GM23338 (cell line): ENCODE results near the gene MARK2.

Experiments
- CTCF ChIP-seq, 2 experiments: fragments of 200-600 bp in 1 of 2; sonication (generic) in 1 of 2; conservative IDR thresholded peaks; 2 replicates each; pipeline versions ENCODE4 v1.5.1 to v1.6.1; 2016 to 2017; ENCODE audit warnings: antibody characterized with exemption in 2 of 2, low read depth in 2 of 2, mild to moderate bottlenecking in 2 of 2, moderate library complexity in 1 of 2
- ETS1 ChIP-seq: IDR thresholded peaks from 2 replicates; pipeline ENCODE4 v1.6.1; 2016; ENCODE audit warnings: antibody characterized with exemption
- EZH2phosphoT487 ChIP-seq: fragments of 200-600 bp; sonication (generic); IDR thresholded peaks from one replicate; pipeline ENCODE4 v1.8.1; 2018; ENCODE audit warnings: antibody characterized with exemption; ENCODE audit not compliant: unreplicated experiment
- POLR2AphosphoS5 ChIP-seq: IDR thresholded peaks from 2 replicates; pipeline ENCODE4 v1.6.1; 2016; ENCODE audit warnings: antibody characterized with exemption, low read depth
- REST ChIP-seq: IDR thresholded peaks from one replicate; pipeline ENCODE4 v1.6.1; 2018; ENCODE audit warnings: antibody characterized with exemption; ENCODE audit not compliant: unreplicated experiment
- ZNF114 ChIP-seq: fragments of 250-450 bp; sonication (Bioruptor Pico); IDR thresholded peaks from 2 replicates; pipeline ENCODE4 v1.5.0; 2020; ENCODE audit warnings: mild to moderate bottlenecking, moderate library complexity
- ZNF331 ChIP-seq: fragments of 250-450 bp; sonication (Bioruptor Pico); IDR thresholded peaks from 2 replicates; pipeline ENCODE4 v1.5.0; 2020; ENCODE audit warnings: low read depth, mild to moderate bottlenecking, moderate library complexity

GRCh38 chr11:63958008-63958407 is 119.1 kb downstream of the MARK2 start:
- TF ChIP-seq CTCF (conservative IDR thresholded peaks at IDR 0.05; ENCODE audit: low read depth in 2 of 2) (no peak), POLR2AphosphoS5 (no peak), REST (no peak), ZNF331 (CRISPR knock-in tag) (no peak), ETS1 (no peak), EZH2phosphoT487 (no peak), ZNF114 (CRISPR knock-in tag) (no peak)
